Dermis blood vessel endothelial cell (primary cell): Measurements from ENCODE around the gene DGKH. TPM values are rescaled to one million over a fixed set of nuclear protein-coding genes. Genes with fewer than 3 reads are reported as not detected.
"Not testable (repeated sequence)": the region's sequence is repeated elsewhere in the genome, so short reads cannot be mapped to it uniquely, and the experiment has no call there.

Experiments
- DNase-seq: peaks from one replicate; pipeline ENCODE4 v3.0.0; 2010
- total RNA-seq: library from RNA; depleted of rRNA; stranded (reverse); fragments of >200 nt; gene quantifications from 2 replicates; pipeline ENCODE4 v1.2.3, GENCODE V29; 2014

Gene DGKH
- total RNA-seq, 1 donor from 2014 or later: 23.7 TPM

DNA sequence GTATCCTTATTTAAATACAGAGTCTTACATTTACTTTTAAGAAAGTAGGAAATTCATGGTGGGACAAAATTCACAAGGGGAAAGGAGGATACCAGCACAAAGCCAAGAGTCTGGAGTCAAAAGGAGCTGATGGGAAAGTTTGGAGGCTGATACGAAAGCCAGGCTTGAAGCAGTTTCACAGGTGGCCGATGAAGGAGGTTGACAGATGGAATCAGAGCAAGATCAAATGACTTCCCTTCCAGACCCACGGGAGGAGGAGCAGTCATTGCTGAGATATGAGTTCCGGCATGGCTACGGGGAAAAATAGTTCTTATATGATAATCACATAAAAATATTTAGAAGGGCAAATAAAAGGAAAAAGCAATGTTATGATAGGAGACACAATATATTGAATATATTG, 65.0 kb downstream of the DGKH start:
- DNase-seq: no peak

GRCh38 chr13:42114278-42114677, 65.8 kb downstream of the DGKH start:
- DNase-seq: no peak

DNA sequence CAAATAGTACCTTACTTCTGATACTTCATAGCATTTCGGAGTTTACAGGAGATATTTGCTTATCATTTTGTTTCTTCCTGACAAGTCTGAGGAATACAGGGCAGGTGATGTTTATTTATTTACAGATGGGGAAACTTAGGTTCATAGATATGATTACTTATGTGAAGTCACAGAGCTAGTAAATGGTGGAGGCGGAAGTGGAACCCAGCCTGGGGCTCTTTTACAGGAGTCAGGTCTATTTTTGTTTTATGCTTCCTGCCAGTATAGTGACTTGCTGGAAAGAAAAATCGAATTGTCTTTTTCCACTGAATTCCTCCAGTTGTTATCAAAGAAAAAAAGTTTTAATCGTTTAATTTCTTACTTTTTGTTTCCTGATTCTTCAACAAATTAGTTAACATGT, 66.5 kb downstream of the DGKH start:
- no peak for DNase-seq

DNA sequence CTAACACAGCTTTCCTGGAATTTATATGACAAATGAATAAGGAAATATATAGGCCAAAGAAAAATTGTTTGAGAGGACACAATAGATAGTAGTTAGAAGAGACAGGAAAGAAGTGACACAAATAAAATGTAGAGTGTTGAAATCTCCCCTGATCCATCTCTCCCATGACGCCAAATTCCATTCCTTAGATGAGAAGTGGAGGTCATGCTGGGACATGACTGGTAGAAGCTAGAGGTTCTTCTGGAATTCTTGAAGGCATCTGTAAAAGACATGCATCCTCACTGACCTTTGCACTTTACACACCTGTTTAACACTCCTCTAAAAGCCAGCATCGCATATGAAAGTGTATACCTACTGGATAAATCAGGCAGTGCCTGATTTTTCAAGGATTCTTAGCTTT, 67.8 kb downstream of the DGKH start:
- no peak for DNase-seq

- no peak for DNase-seq
Measured at GRCh38 chr13:42119041-42119440, 70.6 kb downstream of the DGKH start.

DNA sequence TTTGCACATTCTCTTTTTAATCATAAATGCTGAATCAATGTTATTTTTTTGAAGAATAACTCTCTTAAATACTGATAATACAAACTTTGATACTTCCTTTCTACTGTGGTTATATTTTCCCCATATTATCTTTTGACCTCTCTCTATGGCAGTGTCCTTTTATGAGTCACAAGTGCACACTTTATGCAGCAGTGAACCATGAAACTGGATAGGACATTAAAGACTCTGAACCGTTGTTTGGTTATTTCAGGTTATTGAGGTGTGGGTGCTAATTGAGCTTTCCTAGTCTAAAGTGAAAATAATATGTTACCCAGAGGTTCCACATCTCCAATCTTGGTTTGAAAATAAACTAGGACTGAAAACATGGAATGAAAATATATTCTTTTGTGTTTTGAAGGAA, 71.4 kb downstream of the DGKH start:
- DNase-seq: no peak

DNA sequence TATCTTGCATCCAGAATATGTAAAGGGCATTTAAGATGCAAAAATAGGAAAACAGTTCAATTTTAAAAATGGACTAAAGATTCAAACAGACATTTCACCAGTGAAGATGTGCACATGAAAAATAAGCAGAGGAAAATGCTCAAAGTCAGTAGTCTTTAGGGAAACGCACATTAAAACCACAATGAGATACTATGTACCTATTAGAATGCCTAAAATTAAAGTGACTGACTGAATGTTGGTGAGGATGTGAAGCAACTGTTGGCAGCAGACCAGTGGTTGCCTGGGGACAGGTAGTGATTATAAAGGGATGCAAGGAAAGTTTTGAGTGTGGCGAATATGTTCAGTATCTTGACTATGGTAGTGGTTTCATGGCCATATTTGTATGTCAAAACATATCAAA, 75.2 kb downstream of the DGKH start:
- no peak for DNase-seq

GRCh38 chr13:42125046-42125445, 76.6 kb downstream of the DGKH start:
- DNase-seq: no peak

GRCh38 chr13:42127047-42127446, 78.6 kb downstream of the DGKH start:
- no peak for DNase-seq

GRCh38 chr13:42129033-42129432, 80.6 kb downstream of the DGKH start:
- DNase-seq: no peak

DNA sequence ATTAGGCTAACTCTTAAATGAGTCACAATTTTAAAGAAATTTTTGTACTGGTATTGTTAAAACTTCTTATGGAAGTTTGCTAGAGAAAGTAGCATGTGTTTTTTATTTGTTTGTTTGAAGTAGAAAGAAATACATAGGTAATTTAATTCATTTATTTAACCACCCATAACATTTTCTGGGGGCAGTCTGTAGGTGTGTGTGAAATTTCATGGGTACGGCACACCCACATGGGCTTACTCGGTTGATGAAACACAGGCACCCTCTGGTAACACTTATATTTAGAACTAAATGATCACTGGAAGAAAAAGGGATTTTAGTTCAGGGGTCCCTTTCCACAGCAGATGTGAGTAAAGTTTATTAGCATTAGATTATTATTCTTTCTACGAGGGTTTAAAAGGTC, 88.1 kb downstream of the DGKH start:
- DNase-seq: no peak

DNA sequence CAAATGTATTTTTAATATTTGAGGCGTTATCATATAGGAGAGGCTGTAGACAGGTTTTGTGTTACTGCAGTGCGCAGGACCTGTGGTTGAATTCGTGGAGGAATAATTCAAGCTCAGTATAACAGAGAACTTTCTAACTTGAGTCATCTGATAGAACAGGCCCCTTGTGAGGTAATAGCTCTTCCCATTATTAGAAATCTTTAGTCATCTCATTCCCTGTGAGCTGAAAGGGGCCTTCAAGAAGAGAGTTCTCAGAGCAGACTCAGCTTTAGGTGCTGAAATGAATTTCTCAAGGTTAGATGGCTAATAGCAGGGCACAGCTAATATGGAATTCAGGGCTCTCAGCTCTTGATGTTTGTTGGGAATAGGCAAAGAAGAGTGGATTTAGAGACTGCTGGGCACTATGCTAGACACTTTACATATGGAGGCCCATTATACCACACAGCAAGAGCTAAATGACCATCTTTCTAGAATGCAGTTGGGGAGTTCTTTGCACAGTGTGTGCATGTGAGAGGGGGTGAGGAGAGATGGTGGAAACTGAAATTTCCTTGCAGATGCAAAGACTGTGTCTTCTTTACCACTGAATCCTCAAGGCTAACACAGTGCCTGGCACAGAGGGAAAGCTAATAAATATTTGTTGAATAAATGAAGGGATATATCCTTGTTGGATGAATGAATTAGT, 89.5 kb downstream of the DGKH start:
- DNase-seq: no peak

- no peak for DNase-seq
Measured at GRCh38 chr13:42140494-42140893, 92.0 kb downstream of the DGKH start.

DNA sequence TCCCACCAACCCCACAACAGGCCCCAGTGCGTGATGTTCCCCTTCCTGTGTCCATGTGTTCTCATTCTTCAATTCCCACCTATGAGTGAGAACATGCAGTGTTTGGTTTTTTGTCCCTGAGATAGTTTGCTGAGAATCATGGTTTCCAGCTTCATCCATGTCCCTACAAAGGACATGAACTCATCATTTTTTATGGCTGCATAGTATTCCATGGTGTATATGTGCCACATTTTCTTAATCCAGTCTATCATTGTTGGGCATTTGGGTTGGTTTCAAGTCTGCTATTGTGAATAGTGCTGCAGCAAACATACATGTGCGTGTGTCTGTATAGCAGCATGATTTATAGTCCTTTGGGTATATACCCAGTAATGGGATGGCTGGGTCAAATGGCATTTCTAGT, 92.6 kb downstream of the DGKH start:
- DNase-seq: not testable (repeated sequence)

GRCh38 chr13:42146359-42146758, 97.9 kb downstream of the DGKH start:
- no peak for DNase-seq

- DNase-seq: no peak
Measured at GRCh38 chr13:42148538-42148937, 100.1 kb downstream of the DGKH start.

DNA sequence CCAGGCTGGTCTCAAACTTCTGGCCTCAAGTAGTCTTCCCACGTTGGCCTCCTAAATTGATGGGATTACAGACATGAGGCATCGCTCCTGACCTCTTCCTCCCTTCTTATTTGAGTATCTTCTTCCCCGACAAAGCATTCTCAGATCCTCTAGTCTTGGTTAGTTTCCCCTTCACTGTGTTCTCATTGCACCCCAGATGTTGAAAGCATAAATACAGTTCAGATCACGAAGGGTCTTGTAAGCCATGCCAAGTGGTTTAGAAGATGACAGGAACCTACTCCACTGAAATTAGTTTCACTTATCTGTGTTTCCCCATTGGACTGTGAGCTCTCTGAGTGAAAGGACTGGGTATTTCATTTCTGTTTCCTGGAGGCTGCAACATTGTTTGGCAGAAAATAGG, 100.7 kb downstream of the DGKH start:
- DNase-seq: no peak

GRCh38 chr13:42151781-42152180, 103.3 kb downstream of the DGKH start:
- DNase-seq: no peak

DNA sequence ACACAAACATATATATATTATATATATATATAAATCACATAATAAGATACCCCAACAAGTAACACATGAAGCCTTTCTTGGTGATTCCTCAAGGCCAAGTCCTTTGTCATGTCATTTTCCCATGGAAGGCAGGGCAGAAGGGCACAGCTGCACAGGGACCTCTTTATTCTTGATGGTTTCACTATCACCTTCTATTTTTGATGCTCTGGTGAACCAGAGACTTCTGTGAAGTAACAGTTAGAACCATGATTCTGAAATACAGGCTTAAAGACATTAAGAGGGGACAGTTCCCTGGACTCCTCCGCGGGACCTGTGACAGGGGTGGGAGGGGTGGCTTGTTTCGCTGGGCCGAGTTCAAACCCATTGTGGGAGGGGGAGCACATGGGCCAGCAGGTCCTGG, 104.0 kb downstream of the DGKH start:
- DNase-seq: no peak

GRCh38 chr13:42153199-42154113, 105.0 kb downstream of the DGKH start:
- DNase-seq: peak; percentile 9

DNA sequence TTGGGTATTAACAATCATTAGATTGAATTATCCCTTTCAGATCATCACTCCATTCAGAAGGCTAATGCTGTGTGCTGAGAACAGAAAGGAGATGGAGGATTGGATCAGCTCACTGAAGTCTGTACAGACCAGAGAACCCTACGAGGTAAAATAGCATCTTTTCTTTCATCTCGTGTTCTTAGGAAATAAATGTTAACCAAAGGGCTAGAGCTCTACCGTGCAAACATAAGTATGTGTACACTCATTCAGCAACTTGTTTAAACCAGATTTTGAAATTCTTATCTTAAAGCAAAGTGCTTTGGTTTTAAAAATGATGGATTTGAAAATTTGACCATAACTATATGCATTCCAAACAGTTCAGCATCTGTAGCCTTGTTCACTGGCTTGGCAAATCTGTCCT, 106.8 kb downstream of the DGKH start:
- no peak for DNase-seq

GRCh38 chr13:42163338-42163737, 114.9 kb downstream of the DGKH start:
- not testable (repeated sequence) for DNase-seq

GRCh38 chr13:42163910-42164309, 115.5 kb downstream of the DGKH start:
- DNase-seq: not testable (repeated sequence)

DNA sequence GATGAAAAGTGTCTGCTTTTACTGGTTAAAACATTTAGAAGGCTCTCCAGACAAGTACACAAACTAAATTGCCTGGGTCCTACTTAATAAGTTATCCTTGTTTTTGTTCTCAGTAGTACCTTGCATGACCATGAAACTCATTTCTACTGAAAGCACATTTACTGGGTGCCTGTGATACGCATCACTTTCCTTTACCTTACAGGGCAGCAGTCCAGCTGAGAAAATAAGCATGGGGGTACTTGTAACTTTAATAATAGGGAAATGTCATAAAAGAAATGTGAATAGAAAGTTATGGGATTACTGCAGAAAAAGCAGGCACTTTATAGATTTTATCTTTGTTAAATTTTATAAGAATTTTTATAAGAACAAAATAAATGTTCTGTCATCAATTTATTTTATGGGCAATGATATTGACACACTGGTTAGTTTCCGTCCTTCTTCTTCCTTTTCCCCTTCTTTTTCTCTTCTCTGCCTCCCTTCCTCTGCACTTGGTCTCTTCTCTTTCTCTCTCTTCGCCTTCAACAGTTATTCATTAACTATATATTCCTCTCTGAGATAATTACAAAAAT, 116.2 kb downstream of the DGKH start:
- DNase-seq: no peak
